ENCODE data around the gene BCAS4. TPM values are rescaled to one million over a fixed set of nuclear protein-coding genes. Genes with fewer than 3 reads are reported as not detected.

Gene BCAS4
- total and polyA plus RNA-seq, 2 donors (not counting 1 experiment from before 2014, with no cell fraction given) = 14.1 to 33.7 TPM

DNA sequence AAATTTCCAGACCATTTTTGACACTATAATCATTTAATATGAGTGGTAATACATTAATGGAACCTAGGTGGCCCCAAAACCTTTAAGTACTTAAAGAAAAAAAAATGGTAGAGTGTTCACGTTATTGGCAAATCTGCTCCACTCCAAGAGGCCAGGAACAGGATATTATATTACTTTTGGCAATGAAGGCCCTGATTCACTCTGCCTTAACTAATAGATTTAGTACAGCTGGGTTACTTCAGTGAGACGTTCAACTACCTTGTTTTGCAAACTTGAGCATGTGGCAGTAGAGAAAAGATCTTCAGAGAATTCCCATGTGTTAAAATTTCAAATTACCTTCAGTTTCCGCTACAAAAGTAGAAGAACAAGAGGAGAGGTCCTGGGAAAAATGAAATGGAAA, 123.5 kb downstream of the BCAS4 start:
- DNase-seq (ENCODE audit: low read depth in 2 of 2) = peak; percentile 56 to 83
- Histone ChIP-seq H2AFZ (ENCODE audit: low read length) (no peak overlapping the region), H3K9ac (ENCODE audit: insufficient read depth, low read length) (no peak overlapping the region), H3K9me3 (ENCODE audit: control insufficient read depth, insufficient read depth, low read depth, low read length) (no peaks in the 10 kb centered on the region), H4K20me1 (ENCODE audit: control insufficient read depth, extremely low read depth, insufficient read depth, low read length) (peaks cover 15% of the 10 kb centered on the region), H3K79me2 (ENCODE audit: control insufficient read depth, insufficient read depth, low read length) (peaks cover 98% of the 10 kb centered on the region), H3K27me3 (ENCODE audit: control insufficient read depth, insufficient read depth, low read length) (no peaks in the 10 kb centered on the region), H3K4me1 (ENCODE audit: control insufficient read depth, extremely low read depth, insufficient read depth, low read length) (peaks cover 33% of the 10 kb centered on the region), H3K4me2 (ENCODE audit: extremely low read depth, insufficient read depth, low read length) (no peak overlapping the region), H3K36me3 (ENCODE audit: control insufficient read depth, insufficient read depth, low read length) (no peaks in the 10 kb centered on the region), H3K4me3 (replicated peaks in 1 of 4; ENCODE audit: control extremely low read depth in 1 of 4, insufficient read depth in 1 of 4, low read depth in 3 of 4, low read length in 4 of 4) (no peak overlapping the region), H3K27ac (ENCODE audit: insufficient read depth, low read length) (no peak overlapping the region)
- TF ChIP-seq, protein P1, sequence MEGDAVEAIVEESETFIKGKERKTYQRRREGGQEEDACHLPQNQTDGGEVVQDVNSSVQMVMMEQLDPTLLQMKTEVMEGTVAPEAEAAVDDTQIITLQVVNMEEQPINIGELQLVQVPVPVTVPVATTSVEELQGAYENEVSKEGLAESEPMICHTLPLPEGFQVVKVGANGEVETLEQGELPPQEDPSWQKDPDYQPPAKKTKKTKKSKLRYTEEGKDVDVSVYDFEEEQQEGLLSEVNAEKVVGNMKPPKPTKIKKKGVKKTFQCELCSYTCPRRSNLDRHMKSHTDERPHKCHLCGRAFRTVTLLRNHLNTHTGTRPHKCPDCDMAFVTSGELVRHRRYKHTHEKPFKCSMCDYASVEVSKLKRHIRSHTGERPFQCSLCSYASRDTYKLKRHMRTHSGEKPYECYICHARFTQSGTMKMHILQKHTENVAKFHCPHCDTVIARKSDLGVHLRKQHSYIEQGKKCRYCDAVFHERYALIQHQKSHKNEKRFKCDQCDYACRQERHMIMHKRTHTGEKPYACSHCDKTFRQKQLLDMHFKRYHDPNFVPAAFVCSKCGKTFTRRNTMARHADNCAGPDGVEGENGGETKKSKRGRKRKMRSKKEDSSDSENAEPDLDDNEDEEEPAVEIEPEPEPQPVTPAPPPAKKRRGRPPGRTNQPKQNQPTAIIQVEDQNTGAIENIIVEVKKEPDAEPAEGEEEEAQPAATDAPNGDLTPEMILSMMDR (conservative IDR thresholded peaks at IDR 0.05 in 1 of 2, IDR thresholded peaks at IDR 0.05 in 1 of 2; ENCODE audit: low read depth in 1 of 2, low read length in 2 of 2) = no peak
- TF ChIP-seq EZH2 (IDR thresholded peaks at IDR 0.05; ENCODE audit: low read length, missing control alignments) = no peak

DNA sequence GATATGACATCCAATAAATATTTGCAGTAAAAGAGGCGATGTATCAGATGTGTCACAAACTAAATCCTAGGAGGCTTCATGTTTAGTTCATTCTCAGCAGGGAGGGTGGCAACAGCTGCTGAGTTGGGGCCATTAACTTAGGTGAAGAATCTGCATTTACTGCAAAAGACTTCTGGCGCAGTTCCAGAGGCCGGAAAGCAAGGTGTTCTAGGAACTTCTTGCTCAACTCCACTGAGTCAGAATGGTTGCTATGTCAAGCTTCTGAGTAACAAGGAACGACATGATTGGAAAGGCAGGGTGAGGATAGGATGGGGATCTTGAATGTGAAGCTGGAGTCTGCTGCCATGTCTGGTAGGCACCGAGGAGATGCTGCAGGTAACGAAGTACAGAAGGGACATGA, 124.7 kb downstream of the BCAS4 start:
- Histone ChIP-seq H4K20me1 (ENCODE audit: control insufficient read depth, extremely low read depth, insufficient read depth, low read length) (peaks cover 12% of the 10 kb centered on the region), H3K9me3 (ENCODE audit: control insufficient read depth, insufficient read depth, low read depth, low read length) (no peaks in the 10 kb centered on the region), H3K4me3 (replicated peaks in 1 of 4; ENCODE audit: control extremely low read depth in 1 of 4, insufficient read depth in 1 of 4, low read depth in 3 of 4, low read length in 4 of 4) (no peak overlapping the region), H3K27me3 (ENCODE audit: control insufficient read depth, insufficient read depth, low read length) (no peaks in the 10 kb centered on the region), H3K27ac (ENCODE audit: insufficient read depth, low read length) (peak overlapping the region; percentile 56), H3K9ac (ENCODE audit: insufficient read depth, low read length) (no peak overlapping the region), H2AFZ (ENCODE audit: low read length) (no peak overlapping the region), H3K36me3 (ENCODE audit: control insufficient read depth, insufficient read depth, low read length) (no peaks in the 10 kb centered on the region), H3K4me2 (ENCODE audit: extremely low read depth, insufficient read depth, low read length) (no peak overlapping the region), H3K4me1 (ENCODE audit: control insufficient read depth, extremely low read depth, insufficient read depth, low read length) (peaks cover 23% of the 10 kb centered on the region), H3K79me2 (ENCODE audit: control insufficient read depth, insufficient read depth, low read length) (peaks cover 98% of the 10 kb centered on the region)
- TF ChIP-seq EZH2 (IDR thresholded peaks at IDR 0.05; ENCODE audit: low read length, missing control alignments) = no peak
- TF ChIP-seq, protein P1 (conservative IDR thresholded peaks at IDR 0.05 in 1 of 2, IDR thresholded peaks at IDR 0.05 in 1 of 2; ENCODE audit: low read depth in 1 of 2, low read length in 2 of 2) = no peak
- peak; percentile 68 to 70 for DNase-seq (ENCODE audit: low read depth in 2 of 2)

DNA sequence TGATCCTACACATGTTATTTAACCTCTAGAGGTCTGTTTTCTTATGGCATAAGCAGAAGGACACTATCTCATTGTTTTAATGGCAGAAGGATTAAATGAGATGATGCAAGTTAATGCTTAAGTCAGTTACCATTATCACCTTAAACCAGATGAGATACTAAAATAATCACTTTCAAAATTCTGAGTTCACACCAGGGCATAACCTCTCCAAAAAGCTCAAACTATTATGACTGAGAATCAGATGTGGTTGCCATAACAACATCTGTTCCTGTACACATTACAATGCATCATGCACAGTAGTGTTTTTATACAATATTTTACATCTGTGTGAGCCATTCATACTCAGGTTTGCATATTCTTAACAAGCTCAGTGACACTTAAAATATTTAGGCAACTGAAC, 126.1 kb downstream of the BCAS4 start:
- Histone ChIP-seq H4K20me1 (ENCODE audit: control insufficient read depth, extremely low read depth, insufficient read depth, low read length) (peaks cover 12% of the 10 kb centered on the region), H3K4me1 (ENCODE audit: control insufficient read depth, extremely low read depth, insufficient read depth, low read length) (peaks cover 20% of the 10 kb centered on the region)
- peak; percentile 23 to 43 for DNase-seq (ENCODE audit: low read depth in 2 of 2)

More for the DNA sequence above, 126.1 kb downstream of the BCAS4 start:
- no peak overlapping the region for H3K4me2 ChIP-seq (ENCODE audit: extremely low read depth, insufficient read depth, low read length)
- TF ChIP-seq EZH2 (IDR thresholded peaks at IDR 0.05; ENCODE audit: low read length, missing control alignments) = no peak
- TF ChIP-seq, protein P1 (conservative IDR thresholded peaks at IDR 0.05 in 1 of 2, IDR thresholded peaks at IDR 0.05 in 1 of 2; ENCODE audit: low read depth in 1 of 2, low read length in 2 of 2) = no peak
- H3K27ac ChIP-seq (ENCODE audit: insufficient read depth, low read length) = peak overlapping the region; percentile 59
- H3K4me3 ChIP-seq (replicated peaks in 1 of 4; ENCODE audit: control extremely low read depth in 1 of 4, insufficient read depth in 1 of 4, low read depth in 3 of 4, low read length in 4 of 4) = no peak overlapping the region
- H3K36me3 ChIP-seq (ENCODE audit: control insufficient read depth, insufficient read depth, low read length) = no peaks in the 10 kb centered on the region
- H3K79me2 ChIP-seq (ENCODE audit: control insufficient read depth, insufficient read depth, low read length) = peaks cover 99% of the 10 kb centered on the region
- H3K27me3 ChIP-seq (ENCODE audit: control insufficient read depth, insufficient read depth, low read length) = no peaks in the 10 kb centered on the region
- H2AFZ ChIP-seq (ENCODE audit: low read length) = no peak overlapping the region
- H3K9me3 ChIP-seq (ENCODE audit: control insufficient read depth, insufficient read depth, low read depth, low read length) = no peaks in the 10 kb centered on the region
- no peak overlapping the region for H3K9ac ChIP-seq (ENCODE audit: insufficient read depth, low read length)

Data from fibroblast of lung (primary cell).